Liver (tissue), 2 donors: ENCODE measurements around the gene PLEKHA7.

Experiments used
- TAF1 ChIP-seq: conservative IDR thresholded peaks from 2 replicates; pipeline ENCODE4 v1.6.1; 2016; ENCODE audit warnings: antibody characterized with exemption, mild to moderate bottlenecking
- YY1 ChIP-seq: IDR thresholded peaks from 2 replicates; pipeline ENCODE4 v1.6.1; 2016; ENCODE audit warnings: antibody characterized with exemption, mild to moderate bottlenecking
- donor health status: healthy.

DNA sequence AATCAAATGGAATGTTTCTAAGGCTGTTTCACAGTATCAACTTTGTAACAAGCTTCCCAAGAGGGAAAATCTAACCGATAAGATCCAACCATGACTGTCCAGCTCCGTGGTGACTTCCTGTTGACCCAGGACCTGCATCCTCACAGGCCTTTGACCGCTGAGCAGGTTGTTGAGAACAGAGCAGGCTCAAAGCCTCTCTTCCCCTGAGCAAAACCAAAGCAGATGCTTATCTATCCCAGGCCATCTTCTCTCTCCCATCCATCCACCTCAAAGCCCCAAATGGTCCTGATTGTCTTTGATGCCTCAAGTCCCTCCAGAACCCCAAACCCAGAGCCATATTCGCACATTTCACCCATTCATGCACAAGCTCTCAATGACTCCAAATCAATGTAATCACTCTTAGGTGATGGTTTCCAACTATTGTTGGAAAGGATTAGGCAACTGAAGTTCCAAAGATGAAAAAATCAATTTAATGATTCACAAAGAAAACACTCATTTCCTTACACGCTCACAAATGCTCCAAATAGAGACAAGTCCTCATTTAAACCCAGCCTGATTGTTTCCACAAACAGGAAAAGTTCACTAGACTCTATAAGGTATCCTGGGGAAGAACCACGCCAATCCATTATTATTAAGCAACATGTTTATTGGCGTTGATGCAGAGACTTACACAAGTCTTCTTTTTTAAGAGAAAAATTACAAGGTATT, 227.0 kb downstream of the PLEKHA7 start:
- TF ChIP-seq TAF1 (no peak), YY1 (peak; percentile 65)
